HUDEP-2 (cell line): Measurements from ENCODE around the gene MASP2.
"Not testable (repeated sequence)": the region's sequence is repeated elsewhere in the genome, so short reads cannot be mapped to it uniquely, and the experiment has no call there.

Source experiments
- DNase-seq, 76 experiments: peaks; one replicate each; lab custom pipeline; 2025; ENCODE audit not compliant: unreplicated experiment in 76 of 76; lab: John Stamatoyannopoulos, UW

The MASP2 gene

GRCh38 chr1:11039351-11040104 lies 7.5 kb downstream of the MASP2 start:
- DNase-seq, result no peak

- peak in 70 of 76 experiments; percentile 8 to 82 (median 61) for DNase-seq
These were observed 9.3 kb downstream of the MASP2 start for GRCh38 chr1:11037740-11038182.

GRCh38 chr1:11037019-11037739 lies 9.9 kb downstream of the MASP2 start:
- DNase-seq, result not testable (repeated sequence)

- no peak for DNase-seq
These were observed 15.3 kb downstream of the MASP2 start for GRCh38 chr1:11031624-11032262.

GRCh38 chr1:11030865-11031264 lies 16.2 kb downstream of the MASP2 start:
- no peak for DNase-seq

- DNase-seq, result no peak
These were observed 19.0 kb downstream of the MASP2 start for GRCh38 chr1:11028018-11028417.

GRCh38 chr1:11027316-11027715 lies 19.7 kb downstream of the MASP2 start:
- DNase-seq, result no peak

- no peak for DNase-seq
These were observed 20.1 kb downstream of the MASP2 start for GRCh38 chr1:11026903-11027302.

- DNase-seq, result no peak
These were observed 21.0 kb downstream of the MASP2 start for GRCh38 chr1:11026052-11026451.

GRCh38 chr1:11025618-11026017 lies 21.4 kb downstream of the MASP2 start:
- no peak for DNase-seq

GRCh38 chr1:11024874-11025203 lies 22.2 kb downstream of the MASP2 start:
- DNase-seq, result no peak

- DNase-seq, result no peak
These were observed 22.7 kb downstream of the MASP2 start for GRCh38 chr1:11024154-11024873.

- DNase-seq, result no peak
These were observed 23.8 kb downstream of the MASP2 start for GRCh38 chr1:11023201-11023600.

GRCh38 chr1:11019971-11020370 lies 27.1 kb downstream of the MASP2 start:
- DNase-seq, result no peak

- not testable (repeated sequence) for DNase-seq
These were observed 27.7 kb downstream of the MASP2 start for GRCh38 chr1:11019358-11019757.

GRCh38 chr1:11013160-11013531 lies 33.9 kb downstream of the MASP2 start:
- peak in 1 of 76 experiments; percentile 45 for DNase-seq

- DNase-seq, result peak in 75 of 76 experiments; percentile 26 to 98 (median 83)
These were observed 34.5 kb downstream of the MASP2 start, which contains the start of gene TARDBP for GRCh38 chr1:11012260-11013159. Gene TARDBP, plus strand, starts transcription at chr1:11012654. Its CDS starts 1,074 bp downstream, at chr1:11013728.

- no peak for DNase-seq
These were observed 46.5 kb downstream of the MASP2 start for GRCh38 chr1:11000526-11000925.

GRCh38 chr1:10996100-10996499 lies 50.9 kb downstream of the MASP2 start:
- DNase-seq, result no peak

GRCh38 chr1:10992864-10993263 lies 54.2 kb downstream of the MASP2 start:
- no peak for DNase-seq
